CD4-positive, alpha-beta T cell treated with Interleukin-21 for 1 hour (primary cell): Measurements from ENCODE around the gene SGMS1.
"Not testable (repeated sequence)": the region's sequence is repeated elsewhere in the genome, so short reads cannot be mapped to it uniquely, and the experiment has no call there.

Experiments used
- DNase-seq: peaks from one replicate; pipeline ENCODE4 v3.0.0-alpha.2; 2020

SGMS1 gene

DNA sequence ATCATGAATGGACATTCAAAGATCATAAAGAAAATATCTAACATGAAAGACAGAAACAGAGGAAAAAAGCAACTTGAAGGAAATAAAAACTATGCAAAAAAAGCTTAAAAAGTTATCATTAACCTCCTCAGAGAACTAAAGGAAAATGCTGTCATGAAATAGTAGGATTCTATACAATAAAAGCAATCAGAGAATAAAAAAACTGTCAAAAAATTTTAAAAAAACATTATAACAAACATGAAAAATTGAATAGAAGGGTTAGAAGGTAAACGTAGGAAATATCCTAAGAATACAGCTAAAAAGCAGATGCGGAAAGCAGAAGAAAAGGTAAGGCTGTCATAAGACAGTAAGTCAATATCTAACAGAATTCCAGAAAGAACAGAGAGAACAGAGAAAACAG, 44.8 kb downstream of the SGMS1 start:
- no peak for DNase-seq

DNA sequence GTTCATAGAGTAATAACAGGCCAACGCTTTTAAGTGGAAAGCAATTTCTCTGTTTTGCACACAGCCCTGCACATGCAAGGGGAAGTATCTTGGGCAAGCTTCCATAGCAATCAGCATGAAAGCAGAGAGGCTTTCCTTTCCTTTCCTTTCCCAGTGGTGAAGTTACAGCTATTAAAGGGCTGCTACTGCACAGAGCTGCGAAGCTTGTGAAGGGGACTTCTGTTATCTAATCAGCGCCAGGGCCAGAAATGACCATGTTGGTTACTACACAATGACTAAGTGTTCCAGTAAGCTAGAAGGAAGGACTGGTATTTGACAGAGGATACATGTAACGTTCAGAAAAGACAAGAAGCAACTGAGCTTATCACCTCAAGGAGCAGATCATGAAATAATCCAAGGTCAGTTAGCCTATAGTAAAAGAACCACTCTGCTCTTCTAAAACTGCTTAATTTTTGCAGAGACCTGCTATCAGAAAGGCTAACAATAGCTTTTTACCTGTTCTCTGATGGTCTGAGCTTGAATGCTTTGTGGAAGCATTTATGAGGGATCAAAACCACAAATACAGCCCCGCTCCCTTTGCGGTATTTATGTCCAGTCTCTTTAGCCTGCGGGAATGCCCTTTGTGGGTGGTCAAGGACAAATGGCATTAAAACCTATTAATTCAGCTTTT, 45.9 kb downstream of the SGMS1 start:
- DNase-seq, result no peak

DNA sequence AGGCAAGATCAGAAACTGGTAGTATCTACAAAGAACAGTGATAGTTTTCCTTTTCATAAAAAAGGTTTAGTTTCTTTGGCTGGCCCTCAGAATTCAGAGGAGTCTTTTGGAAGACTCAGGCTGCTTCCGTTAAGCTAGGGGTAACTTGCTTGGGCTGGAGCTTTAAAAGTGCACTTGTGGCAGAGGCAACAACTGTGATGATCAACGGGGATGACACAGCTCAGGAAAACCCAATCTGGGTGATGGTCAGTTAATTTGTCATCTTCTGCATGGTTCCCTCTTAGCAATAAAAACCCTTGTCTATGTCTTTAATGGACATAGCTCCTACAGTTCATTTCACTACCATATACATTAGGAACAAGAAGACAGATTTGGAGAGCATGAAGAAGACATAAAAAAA, 46.7 kb downstream of the SGMS1 start:
- no peak for DNase-seq

DNA sequence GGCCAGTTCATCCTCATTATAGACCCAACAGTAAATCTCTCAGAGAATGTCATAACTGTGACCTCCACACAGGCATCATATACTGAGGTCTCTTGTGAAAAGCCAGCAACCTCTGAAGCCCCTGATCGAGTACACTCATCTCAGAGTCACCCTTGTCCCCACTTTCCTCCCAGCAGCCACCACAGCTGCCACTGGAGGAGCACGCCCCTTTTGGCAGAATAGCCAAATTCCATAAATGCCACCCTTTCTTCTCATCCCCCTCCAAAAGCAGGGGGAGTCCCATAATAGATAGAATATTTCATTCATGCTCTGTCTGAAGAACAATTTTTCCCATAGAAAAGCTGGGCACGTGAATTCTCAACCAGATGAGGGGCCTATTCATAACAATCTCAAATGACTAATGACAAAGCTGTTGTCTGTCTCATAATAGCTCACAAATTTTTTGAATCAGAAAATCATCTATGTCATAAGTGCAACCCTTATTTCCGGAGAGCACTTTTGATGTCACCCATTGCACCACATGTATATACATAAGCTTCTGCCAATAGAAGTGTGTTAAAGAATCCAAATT, 47.4 kb downstream of the SGMS1 start:
- DNase-seq, result no peak

DNA sequence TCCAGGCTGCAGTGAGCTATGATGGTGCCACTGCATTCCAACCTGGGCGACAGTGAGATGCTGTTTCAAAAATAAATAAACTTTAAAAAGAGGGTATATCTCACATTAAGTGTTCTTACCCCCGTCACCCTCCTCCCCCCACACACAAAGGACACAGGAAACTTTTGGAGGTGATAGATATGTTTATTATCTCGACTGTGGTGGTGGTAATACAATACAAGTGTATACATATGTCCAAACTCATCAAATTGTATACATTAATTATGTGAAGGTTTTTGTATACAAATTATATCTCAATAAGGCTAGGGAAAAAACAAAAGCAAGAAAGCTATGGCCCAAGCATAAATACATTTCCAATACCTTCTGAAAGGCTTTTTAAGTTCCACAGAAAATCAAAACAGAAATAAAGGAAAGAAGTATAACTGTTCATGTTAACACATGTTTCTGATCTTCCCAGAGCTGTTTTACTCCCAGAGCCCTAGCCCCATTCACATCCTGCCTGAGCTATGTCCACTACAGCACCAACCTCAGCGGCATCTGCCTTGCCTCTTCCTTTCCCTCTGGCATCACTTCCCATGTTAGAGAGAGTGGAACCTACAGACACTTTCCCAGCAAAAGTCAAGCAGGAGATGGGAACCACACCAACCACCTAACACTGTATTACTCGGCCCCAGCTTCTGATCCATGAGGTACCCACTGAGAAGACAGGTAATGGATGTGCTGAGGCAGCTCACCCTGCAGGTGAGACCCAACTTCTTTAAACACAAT, 48.1 kb downstream of the SGMS1 start:
- no peak for DNase-seq

DNA sequence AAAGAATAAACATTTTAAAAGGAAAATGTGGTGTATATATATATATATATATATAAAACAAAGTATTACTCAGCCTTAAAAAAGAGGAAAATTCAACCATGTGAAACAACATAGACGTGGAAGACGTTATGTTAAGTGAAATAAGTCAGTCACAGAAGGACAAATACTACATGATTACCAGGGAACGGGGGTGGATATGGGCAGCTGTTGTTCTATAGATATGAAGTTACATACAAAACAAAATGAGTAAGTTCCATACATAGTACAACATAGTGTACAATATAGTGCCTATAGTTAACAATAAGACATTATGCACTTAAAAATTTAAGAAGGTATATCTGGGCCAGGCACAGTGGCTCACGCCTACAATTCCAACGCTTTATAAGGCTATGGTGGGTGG, 48.8 kb downstream of the SGMS1 start:
- DNase-seq, result no peak

DNA sequence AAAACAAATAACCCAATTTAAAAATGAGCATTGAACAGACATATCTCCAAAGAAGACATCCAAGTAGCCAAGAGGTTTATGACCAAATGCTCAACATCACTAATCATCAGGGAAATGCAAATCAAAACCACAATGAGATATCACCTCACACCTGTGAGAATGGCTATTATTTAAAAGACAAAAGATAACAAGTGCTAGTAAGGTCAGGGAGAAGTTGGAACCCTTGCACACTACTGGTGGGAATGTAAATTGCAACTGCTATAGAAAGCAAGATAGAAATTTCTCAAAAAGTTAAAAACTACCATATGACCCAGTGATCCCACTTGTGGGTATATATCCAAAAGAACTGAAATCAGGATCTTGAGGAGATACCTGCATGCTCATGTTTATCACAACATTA, 49.5 kb downstream of the SGMS1 start:
- DNase-seq, result no peak

DNA sequence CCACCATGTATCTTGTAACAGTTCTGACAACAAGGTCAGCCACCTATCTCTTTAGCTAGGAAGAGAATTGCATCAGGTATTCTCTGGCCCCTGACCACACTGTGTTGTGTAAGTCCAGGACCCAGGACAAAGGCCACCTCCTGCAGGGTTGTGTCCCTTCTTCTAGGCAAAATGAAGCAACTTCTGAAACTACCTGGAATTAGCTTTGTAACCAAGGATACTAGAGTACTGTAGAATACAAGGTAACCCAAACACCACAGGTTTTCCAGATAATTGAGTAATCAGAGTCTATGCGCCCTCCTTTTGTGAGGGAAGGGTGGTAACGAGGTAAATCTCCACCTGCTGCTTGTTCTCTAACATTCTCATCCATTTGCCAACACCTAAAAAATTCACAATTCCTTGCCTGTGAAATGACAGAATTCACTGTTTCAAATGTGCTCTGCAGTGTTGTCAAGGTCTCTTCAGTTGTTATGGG, 51.7 kb downstream of the SGMS1 start:
- no peak for DNase-seq

DNA sequence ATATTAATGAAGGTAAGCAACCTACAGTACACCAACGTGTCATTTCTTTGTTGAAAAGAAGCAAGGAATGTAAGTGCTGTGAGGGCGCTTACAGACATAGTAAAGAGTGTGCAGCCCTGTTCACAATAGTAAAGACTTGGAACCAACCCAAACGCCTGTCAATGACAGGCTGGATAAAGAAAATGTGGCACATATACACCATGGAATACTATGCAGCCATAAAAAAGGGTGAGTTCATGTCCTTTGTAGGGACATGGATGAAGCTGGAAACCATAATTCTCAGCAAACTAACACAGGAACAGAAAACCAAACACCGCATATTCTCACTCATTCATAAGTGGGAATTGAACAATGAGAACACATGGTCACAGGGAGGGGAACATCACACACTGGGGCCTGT, 55.0 kb downstream of the SGMS1 start:
- DNase-seq, result not testable (repeated sequence)

DNA sequence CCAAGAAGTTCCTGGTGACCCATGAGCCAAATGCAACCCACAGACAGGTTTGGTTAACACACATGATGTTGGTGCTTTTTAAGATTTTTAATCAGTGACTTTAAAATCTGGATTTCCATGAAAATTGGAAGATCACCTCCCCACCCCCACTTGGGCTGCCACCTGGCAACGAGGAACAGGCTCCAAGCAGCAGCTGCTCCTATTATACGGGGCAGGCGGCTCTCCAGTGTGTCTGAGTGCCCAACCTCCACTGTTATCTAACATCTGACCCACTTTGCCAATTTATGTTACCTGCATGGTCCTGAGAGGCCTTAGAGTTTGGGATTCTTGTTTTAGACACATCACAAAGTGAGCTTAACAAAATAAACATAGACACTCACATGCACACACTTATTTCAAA, 56.4 kb downstream of the SGMS1 start:
- DNase-seq, result no peak

DNA sequence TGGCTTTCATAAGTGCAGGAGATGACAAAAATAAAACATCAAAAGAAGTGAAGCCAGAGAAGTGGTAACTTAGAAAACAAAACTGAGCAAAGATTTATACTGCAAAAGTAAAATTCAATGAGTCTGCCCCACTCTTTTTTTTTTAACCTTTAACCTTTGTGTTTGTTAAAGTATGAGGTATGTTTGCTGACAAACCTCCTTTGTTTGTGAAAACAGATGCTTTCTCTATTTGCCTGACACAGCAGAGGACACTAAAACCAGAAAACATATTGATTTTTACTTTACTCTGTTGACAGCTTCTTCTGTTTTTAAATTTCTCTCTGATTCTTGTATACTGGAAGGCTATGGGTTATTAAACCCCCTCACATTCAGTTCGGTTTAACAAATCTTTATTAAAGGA, 57.6 kb downstream of the SGMS1 start:
- DNase-seq, result no peak

DNA sequence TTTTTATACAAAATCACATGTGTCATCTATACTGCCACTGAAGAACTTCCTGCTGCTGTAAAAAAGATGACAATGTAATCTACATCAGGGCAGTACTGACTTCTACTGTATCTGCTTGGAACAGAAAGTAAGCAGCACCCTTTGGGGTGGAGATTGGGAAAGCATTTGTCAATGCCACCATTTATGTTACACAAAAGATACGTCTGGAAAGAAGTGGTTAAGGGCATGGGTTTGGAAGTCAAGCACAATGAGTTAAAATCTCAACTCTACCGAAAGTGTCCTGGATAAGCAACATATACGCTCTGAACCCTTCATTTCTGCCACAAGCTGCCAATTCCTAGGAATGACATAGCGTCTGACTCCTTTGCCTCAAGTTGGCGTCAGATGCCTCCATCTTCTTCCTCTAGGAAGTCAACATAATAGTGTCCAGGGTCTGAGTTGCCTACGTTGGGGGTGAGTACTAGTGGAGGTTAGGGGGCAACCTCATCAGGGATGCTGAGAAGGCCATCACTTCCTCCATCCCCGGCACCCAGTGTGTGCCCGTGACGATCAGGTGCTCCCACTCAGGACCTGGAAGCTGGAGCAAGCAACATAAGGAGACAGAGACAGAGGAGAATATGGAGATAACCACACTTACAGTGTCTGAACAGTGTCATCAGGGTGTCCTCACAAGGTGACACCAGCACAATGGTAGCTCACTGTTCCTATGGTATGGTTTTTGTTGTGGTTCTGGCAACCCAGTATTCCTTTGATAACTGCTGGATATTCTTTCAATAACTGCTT, 58.3 kb downstream of the SGMS1 start:
- DNase-seq, result no peak

DNA sequence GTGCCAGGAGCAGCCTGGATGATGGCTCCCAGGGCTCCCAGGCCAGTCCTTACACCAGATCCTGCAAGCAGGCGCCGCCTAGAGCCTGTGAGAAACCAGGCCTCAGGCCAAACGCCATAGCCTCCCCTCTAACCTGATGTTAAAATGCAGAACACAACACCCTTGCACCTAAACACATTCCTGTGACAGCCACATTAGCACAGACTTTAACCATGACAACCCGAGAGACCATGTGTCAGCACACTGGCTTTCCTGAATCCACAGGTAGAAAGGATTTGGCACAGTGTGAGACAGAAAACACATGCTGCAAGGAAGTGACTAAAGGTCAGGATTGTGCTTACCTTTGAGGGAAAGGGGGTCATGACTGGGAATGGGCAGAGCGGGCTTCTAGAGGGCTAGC, 59.9 kb downstream of the SGMS1 start:
- DNase-seq, result no peak

DNA sequence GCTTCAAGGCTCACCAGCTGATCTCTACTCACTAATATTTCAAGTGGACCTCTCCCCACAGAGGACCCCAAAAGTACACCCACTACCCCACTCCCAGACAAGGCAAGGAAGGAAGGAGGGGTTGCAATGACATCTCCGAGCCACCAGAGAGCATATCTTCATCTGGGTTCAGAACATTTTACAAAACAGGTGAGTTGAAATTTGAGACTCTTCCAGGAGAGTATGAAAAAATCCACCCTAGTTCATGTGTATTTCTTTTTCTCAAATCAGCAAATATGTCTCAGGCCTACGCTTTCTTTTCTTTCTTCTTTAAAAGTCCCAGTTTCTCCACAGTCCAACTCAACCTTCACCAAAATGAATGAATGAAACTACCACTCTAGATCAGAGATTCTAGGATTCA, 61.9 kb downstream of the SGMS1 start:
- DNase-seq, result peak; percentile 36

DNA sequence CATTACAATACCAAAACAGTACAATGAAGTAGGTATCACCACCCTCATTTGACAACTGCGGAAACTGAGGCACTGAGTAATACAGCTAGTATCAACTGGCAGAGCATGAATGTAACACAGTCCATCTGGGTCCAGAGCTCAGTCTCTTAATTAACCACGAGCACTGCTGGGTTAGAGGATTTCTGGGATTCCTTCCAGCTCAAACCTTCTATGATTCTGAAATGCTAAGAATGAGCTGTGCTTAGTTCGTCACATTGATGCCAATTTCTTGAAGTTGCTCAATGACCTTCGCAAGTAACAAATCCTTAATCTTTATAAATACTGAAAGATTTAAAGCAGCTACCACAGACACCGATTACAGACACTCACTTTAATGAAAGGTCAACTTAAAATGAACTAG, 62.5 kb downstream of the SGMS1 start:
- no peak for DNase-seq

DNA sequence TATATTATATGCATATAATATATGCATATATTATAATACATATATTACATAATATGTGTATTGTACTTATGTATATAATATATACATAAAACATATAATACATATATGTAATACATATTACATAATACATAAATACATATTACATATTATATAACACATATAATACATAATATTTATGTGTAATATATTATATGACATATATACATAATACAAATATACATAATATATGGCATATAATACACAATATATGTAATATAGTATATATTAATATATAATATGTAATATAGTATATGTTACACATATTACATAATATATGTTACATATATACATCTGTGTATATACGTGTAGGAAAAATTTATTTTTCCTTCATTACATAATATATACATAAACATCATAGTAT, 63.4 kb downstream of the SGMS1 start:
- no peak for DNase-seq

DNA sequence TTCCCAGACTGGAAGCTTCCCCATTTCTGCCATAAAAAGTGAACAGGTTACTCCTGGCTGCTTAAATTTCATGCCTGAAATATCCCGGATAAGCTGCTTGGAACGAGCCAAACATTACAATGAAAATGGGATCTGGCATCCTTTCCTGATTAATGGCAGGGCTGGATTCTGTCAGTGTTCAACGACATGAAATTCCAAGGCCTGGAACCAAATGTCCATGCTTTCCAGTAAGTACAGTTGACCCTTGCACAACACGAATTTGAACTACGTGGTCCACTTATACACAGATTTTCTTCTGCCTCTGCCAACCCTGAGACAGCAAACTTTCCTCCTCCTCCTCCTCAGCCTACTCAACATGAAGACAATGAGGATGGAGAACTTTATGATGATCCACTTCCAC, 65.4 kb downstream of the SGMS1 start:
- no peak for DNase-seq

DNA sequence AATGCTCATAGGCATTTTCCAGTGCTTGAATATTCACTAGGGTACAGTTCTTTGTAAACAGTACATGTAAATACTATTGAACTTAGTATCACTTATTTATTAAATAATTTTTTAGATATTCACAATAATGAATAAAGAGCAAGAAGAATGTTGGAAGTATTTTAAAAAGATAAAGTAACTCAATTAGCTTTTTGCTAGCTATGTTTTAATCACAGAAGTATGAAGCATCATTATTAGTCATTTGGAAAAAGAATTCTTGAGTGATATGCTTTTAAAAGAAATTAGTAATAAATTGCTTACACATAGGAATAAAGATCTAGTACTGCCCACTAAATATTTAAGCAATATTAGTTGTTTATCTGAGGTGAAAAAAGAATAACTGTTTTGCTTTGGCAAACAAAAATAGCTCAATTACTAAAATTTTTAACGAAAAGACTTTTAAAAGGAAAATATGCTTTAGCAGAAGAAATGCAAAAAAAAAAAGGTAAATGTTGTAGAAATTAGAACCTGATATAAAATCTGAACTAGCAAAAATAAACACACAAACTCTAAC, 66.5 kb downstream of the SGMS1 start:
- DNase-seq, result no peak

DNA sequence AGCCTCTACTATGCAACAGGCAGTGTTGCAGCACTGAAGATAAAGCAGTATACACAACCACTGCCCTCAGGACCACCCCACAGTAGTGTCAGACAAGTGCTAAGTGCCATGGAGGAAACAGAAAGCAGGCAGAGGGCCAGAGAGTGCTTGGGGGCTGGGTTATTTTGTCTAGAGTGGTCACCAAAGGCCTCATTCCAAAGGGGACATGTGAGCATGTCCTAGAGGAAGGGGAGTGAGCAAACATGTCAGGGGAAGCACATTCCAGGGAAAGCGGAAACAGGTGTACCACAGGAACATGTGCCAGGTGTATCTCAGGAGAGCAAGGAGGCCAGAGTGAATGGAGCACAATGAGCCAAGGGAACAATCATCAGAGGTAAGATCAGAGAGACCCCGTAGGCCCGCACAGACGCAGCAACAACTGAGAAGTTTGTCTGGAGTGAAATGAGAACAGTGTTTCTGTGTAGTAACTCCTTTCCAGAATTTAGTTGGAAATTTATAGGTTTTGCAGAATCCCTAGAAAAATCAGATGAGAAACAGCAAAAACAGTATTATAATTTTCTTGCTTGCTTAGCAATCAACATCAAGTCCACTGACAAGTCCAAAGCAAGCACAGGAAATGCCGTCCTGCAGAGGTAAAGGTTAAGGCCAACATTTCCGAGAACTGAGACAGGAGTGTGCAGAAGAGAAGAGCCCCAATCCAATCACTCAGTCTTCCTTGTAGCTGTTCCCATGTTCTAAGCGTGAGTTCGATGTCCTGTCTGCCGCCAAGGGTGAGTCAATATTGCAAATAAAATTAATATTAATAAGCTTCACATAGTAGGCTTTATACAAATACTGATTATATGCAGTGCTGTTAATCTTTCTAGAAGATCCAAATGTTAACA, 67.3 kb downstream of the SGMS1 start:
- DNase-seq, result no peak

DNA sequence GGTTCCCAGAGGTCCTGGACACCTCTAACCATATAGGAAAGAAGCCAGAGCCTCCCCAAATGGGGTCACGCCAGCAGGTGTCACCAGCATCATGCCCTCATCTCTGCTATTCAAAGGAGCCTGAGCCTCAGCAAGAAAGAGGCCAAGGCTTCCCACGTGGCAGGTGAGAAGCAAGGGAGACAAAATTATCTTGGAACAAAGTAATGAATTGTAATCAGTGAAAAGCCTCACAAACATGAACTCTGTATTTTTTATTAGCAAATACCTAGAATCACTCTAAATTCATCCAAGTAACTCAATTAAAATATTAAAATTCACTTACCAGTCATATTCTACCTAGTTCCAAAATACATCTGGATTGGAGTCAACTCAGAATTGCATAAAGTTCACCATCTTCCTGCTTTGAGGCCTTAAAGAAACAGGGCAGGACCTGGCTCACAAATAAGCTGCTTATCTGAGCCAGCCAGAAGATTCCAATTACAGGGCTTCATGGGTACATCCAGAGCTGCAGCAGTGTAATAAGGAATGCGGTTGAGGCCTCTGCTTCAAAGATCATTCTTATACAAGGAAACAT, 68.7 kb downstream of the SGMS1 start:
- no peak for DNase-seq

DNA sequence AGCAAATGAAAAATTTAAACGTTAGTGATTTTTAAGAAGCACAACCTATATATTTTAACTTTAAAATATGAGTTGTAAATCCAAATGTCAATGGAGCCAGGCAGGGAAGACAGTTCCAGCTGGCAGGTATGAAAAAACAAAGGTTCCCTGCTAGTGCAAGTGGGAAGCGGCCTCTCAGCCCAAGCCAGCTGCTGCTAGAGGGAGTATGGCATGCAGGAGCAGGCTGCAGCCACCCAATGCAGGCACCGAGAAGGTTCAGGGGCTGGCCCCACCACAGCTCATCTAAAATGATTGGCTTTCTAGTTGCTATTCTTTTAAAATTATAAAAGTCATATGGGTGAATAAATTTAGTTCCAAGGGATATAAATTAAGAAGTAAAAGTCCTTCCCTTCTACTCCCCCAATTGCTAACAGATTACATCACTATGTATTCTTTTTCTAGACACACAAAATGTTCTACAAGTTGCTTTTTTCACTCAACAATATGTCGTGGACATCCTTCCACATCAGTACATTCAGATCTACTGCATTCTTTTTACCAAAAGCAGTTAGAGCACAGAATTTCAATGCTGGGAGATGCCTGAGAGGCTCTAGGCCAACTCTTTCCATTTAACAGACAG, 69.3 kb downstream of the SGMS1 start:
- DNase-seq, result no peak
